HG02623 (cell line): ENCODE data around the gene ARHGDIG.
"Not testable (repeated sequence)": the region's sequence is repeated elsewhere in the genome, so short reads cannot be mapped to it uniquely, and the experiment has no call there.

Source experiments
- ATAC-seq: cut with Tn5 transposase; IDR thresholded peaks from one replicate; pipeline ENCODE4 v1.9.1; 2021; ENCODE audit warnings: moderate library complexity; ENCODE audit not compliant: unreplicated experiment

ARHGDIG gene

GRCh38 chr16:280552-280951, at the start of gene ARHGDIG:
TSS of gene ARHGDIG (plus strand) at chr16:280591. CDS start at chr16:280681, 90 bp downstream.
- ATAC-seq: no peak

GRCh38 chr16:230949-231348, 49.4 kb upstream of the ARHGDIG start:
- no peak for ATAC-seq

DNA sequence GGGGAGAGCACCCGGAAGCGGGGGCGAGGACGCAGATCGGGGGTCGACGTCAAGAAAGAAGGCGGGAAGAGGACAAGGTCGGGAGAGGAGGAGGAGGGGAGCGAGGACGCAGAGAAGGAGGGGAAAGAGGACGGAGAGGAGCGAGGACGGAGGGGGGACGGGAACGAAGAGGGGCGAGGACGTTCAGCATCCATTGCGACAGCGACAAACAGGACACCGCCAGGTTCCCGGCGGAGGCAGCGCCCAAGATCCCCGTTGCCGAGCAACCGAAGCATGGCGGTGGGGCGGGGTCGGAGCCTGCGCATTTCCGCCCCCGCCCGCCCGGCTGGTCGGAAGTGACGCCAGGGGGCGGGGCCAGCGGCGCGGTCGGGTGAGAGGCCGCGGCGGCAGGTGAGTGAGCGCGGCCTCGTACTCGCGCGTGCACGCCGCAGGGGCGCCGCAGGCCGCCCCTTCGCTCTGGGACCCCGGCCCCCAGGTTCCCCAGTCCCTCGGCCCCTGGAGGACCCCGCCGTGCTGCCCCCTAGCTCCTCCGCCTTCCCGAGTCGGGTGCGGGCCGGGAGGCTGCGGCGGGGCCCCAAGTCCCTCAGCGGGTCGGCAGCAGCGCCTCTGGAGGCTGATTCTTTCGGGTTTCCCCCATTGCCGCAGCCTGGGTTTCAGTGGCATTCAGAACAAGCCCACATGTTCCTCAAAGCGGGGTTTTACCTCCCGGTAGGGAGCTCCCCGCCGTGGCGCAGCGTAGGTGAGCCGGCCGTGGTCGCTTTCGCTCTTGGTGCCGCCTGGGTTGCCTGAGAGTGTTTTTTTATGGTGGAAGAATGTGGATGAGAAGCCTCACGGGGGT, 45.7 kb upstream of the ARHGDIG start, which contains the start of gene FAM234A:
TSS of gene FAM234A (plus strand) at position 354 of the 838 bp plus-strand sequence. CDS start 19,593 bp downstream, outside the sequence.
- ATAC-seq: peak; percentile 75

DNA sequence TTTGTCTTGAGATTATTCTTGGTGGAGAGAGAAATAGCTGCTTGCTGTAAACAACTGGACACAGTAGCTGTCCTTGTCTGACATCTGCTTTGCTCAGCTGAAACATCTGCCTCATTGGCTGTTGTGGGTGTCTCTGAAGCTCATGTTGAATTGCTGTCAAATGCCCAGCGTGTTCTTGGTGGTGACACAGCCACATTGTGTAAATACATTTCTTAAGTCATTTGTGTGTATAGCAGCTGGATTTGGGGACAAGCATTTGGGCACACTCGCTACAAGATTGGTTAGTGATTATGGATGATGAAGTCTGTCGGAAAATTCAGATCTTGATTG, 40.5 kb upstream of the ARHGDIG start:
- ATAC-seq: no peak

GRCh38 chr16:240559-240958, 39.8 kb upstream of the ARHGDIG start:
- ATAC-seq: no peak

DNA sequence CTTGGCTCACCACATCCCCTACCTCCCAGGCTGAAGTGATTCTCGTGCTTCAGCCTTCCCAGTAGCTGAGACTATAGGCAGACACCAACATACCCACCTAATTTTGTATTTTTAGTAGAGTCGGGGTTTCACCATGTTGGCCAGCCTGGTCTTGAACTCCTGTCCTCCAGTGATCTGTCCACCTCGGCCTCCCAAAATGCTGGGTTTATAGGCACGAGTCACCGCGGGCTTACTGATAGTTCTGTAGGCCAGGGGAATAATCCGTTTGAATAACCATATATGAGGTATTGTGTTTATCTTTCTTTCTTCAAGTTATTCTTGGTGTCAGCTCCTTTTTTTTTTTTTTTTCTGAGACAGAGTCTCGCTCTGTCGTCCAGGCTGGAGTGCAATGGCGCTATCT, 38.1 kb upstream of the ARHGDIG start:
- no peak for ATAC-seq

DNA sequence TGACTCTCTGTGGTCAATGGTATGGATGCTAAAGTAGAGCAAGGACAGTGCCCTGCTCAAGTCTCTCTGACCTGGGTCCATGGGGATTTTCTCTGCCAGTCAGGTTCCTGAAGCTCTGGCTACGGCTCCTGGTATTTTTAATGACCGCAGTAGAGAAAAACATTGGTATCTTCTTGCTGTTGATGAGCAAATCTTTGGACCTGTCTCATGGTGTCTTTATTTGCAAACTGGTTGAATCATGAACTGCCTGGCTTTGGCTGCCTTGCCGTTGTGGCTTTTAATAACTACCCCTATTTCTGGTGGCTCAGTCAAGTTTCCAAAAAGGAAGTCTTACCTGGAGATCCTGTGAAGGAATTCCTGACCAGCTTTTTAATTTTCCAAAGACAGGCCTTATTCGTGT, 37.0 kb upstream of the ARHGDIG start:
- no peak for ATAC-seq

DNA sequence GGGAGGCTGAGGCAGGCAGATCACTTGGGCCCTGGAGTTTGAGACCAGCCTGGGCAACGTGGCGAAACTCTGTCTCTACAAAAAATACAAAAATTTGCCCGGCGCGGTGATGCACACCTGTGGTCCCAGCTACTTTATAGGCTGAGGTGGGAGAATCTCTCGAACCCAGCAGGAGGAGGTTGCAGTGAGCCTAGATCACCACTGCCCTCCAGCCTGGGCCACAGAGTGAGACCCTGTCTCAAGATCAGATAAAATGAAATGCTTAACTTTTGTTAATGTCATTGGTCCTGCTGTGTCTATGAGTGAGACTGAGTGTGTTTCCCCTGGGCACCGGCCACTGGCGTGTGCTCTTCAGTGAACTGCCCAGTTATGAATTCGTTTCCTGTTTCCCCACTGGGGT, 35.3 kb upstream of the ARHGDIG start:
- no peak for ATAC-seq

DNA sequence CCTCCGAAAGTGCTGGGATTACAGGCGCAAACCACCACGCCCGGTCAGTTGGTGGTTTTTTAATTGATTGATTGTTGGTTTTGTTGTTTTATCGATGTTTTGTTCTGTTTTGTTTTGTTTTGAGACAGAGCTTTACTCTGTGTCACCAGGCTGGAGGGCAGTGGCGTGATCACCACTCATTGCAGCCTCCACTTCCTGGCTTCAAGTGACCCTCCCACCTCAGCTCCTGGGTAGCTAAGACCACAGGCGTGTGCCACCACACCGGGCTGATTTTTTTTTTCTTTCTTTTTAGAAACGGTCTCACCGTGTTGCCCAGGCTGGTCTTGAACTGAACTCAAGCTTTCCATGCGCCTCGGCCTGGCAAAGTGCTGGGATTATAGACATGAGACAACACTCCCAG, 33.4 kb upstream of the ARHGDIG start:
- ATAC-seq: no peak

- ATAC-seq: no peak
These were observed 31.0 kb upstream of the ARHGDIG start for GRCh38 chr16:249431-249830.

GRCh38 chr16:252366-253337, 27.7 kb upstream of the ARHGDIG start:
- ATAC-seq: no peak

DNA sequence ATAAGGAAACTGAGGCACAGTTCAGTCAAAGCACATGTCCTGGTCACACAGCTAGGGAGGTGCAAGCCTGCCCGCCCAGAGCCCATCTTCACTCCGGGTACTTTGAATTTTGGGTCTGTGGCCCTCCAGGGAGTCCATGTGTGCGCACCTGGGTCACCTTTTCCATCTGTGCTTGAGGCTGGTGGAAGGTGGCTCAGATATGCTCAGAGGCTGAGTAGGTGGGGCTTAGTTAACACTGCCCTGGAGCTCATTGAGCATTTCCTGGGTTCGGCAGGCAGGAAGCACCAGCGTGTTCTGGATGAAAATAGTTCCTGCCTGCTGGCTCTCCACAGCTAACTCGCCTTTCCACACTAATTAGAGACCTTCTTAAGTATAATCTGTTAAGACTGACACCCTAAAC, 26.6 kb upstream of the ARHGDIG start:
- no peak for ATAC-seq

DNA sequence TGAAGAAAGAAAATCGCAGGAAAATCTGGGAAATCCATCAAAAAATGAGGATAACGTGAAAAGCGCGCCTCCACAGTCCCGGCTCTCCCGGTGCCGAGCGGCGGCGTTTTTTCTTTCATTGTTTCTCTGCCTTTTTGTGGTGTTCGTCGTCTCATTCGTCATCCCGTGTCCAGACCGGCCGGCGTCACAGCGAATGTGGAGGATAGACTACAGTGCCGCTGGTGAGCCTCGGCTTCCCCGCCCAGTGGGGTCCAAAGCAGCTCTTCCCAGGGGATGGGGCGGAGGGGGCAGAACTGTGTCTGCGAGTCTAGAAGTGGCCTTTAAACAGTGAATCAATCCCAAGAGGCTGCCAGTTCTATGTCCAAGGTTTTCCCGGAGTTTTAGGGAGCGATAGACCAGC, 25.9 kb upstream of the ARHGDIG start:
- no peak for ATAC-seq

GRCh38 chr16:255183-255582, 25.2 kb upstream of the ARHGDIG start:
- ATAC-seq: no peak

GRCh38 chr16:258091-258490, 22.3 kb upstream of the ARHGDIG start:
- ATAC-seq: not testable (repeated sequence)

- ATAC-seq: no peak
These were observed 21.2 kb upstream of the ARHGDIG start for GRCh38 chr16:259226-259625.

DNA sequence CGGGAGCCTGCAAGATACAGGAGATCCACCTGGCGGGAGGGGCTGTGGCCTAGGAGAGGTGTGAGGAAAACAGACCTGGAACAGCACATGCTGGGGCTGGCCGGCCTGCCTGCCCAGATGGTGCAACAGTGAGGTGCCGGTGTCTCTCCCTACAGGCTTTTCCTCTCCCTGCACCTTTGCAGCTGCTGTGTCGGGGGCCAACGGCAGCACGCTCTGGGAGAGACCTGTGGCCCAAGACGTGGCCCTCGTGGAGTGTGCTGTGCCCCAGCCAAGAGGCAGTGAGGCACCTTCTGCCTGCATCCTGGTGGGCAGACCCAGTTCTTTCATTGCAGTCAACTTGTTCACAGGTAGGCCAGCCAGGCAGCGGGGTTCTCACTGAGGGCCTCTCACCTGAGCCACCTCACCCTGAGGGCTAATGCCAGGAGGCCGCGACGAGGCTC, 20.6 kb upstream of the ARHGDIG start:
- ATAC-seq: no peak

DNA sequence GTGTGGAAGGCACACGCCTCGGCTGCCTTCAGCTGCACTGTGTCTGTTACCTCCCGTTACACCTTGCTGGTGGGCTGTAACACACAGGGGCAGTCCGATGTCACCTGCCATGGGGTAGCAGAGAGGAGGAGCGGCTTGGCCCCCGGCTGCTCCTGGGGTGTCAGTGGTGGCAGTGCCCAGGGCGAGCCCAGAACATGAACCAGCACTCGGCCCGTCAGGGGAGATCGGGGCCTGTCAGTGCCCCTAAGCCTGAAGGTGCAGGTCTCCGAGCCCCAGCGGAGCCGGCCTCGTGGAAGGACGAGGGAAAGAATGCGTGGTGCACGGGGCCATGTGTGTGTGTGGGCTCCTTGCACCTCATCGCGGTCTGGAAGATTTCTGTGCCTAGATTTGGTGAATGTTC, 20.1 kb upstream of the ARHGDIG start:
- ATAC-seq: no peak

GRCh38 chr16:261031-261691, 19.2 kb upstream of the ARHGDIG start:
- ATAC-seq: no peak

DNA sequence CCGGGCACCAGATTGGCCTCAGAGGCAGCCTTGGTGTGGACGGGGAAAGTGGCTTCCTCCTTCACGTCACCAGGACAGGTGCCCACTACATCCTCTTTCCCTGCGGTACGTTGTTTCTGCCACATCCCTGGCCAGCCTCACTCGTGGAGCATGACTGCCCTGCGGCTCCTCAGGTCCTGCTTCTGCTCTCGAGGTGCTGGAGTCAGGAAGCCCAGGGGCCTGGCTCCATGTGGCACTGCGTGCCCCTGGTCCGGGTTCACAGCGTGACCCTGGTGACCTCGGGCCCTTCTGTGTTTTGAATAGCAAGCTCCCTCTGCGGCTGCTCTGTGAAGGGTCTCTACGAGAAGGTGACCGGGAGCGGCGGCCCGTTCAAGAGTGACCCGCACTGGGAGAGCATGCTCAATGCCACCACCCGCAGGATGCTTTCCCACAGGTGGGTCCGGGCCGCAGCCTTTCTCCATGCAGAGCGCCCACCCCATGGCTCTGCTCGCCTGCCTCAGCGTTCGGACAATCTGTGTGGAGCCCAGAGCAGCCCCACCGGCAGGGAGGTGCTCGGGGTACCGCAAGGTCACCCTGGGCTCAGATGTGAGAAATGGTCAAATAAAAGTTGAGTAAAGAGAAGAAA, 18.2 kb upstream of the ARHGDIG start:
- no peak for ATAC-seq
